ENCODE data around the gene ARHGAP22. TPM values are rescaled to one million over a fixed set of nuclear protein-coding genes. Genes with fewer than 3 reads are reported as not detected.
A peak's percentile ranks its signal among the peaks of the same experiment; 100 is the strongest.

The ARHGAP22 gene
- total RNA-seq, 2 experiments from 2014 or later, result not detected

DNA sequence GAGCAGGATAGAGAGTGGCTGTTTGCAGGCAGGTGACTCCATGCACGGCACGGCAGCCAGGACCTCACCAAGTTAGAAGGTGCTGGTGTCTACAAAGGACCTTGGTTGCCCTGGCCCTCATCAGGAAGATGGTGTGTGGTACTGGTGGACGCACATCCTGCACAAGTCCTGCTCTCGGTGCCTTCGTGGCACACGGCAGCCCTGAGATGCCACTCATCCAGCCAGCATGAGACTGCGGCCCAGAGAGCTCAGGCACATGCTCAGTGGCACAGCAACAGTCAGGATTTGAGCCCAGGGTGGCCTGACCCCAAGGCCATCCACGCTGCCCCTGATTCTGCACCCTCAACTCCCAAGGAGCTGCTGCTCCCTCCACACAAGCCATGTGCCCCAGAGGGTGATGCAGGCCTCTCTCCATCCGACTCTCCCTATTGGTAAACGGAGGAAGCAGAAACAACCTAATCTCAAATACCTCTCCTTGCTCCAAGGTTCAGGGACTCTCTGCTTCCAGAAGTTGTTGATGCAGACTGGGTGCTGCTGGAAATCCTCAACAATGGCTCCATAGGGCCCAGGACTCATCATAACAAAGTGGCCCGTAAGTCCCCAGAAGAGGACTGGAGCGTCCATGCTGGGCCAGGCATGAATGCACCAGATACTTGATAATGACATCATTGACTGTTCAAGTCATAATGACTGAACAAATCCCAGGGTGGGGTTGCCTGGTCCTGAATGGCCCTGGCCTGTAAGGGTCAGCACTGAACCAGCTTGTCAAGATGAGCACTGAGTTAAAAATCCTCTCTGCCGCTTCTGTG lies 93.6 kb downstream of the ARHGAP22 start:
- H3K4me1 Mint-ChIP-seq (ENCODE audit: low read depth), result no peaks in the 10 kb centered on the region
- DNase-seq (no peak), ATAC-seq (ENCODE audit: poor library complexity) (no peak)
- H3K27me3 Mint-ChIP-seq, result no peaks in the 10 kb centered on the region
- CTCF ChIA-PET, result no interaction called here
- Histone ChIP-seq H3K27ac (ENCODE audit: low read depth in 1 of 2, low read length in 2 of 2) (no peak overlapping the region), H3K27me3 (ENCODE audit: control insufficient read depth in 1 of 2, insufficient read depth in 2 of 2, low read length in 2 of 2) (no peaks in the 10 kb centered on the region), H3K4me3 (ENCODE audit: low read length) (no peak overlapping the region), H3K4me1 (ENCODE audit: insufficient read depth, low read length) (no peaks in the 10 kb centered on the region), H3K9me3 (ENCODE audit: control insufficient read depth in 1 of 2, insufficient read depth in 1 of 2, low read length in 2 of 2) (peaks cover 0 to 14% of the 10 kb centered on the region in 2 experiments), H3K36me3 (ENCODE audit: insufficient read depth, low read length) (no peaks in the 10 kb centered on the region)
- POLR2A ChIA-PET, result no interaction called here
- intact Hi-C loops (cut with DNase I, micrococcal nuclease), result no loop called here
- H3K9me3 Mint-ChIP-seq, result peaks cover 4% of the 10 kb centered on the region
- no peak overlapping the region for H3K27ac Mint-ChIP-seq
- H3K36me3 Mint-ChIP-seq (ENCODE audit: low read depth), result no peaks in the 10 kb centered on the region
- TF ChIP-seq CTCF (IDR thresholded peaks at IDR 0.05), result no peak
- H3K4me3 Mint-ChIP-seq, result no peak overlapping the region

- DNase-seq (peak in 1 of 14 experiments; percentile 17), ATAC-seq (ENCODE audit: poor library complexity) (no peak)
- no peaks in the 10 kb centered on the region for H3K36me3 ChIP-seq (ENCODE audit: insufficient read depth, low read length)
- POLR2A ChIA-PET, result no interaction called here
- Mint-ChIP-seq H3K4me1 (ENCODE audit: low read depth) (no peaks in the 10 kb centered on the region), H3K4me3 (no peak overlapping the region), H3K36me3 (ENCODE audit: low read depth) (no peaks in the 10 kb centered on the region), H3K27ac (no peak overlapping the region), H3K9me3 (peaks cover 2% of the 10 kb centered on the region), H3K27me3 (no peaks in the 10 kb centered on the region)
- CTCF ChIA-PET, result no interaction called here
- intact Hi-C loops (cut with DNase I, micrococcal nuclease), result loop anchor here in 1 of 2 experiments (5.0 kb wide), 1 partner anchor 148 kb away; no protein-coding TSS in a partner anchor
- H3K27ac ChIP-seq (ENCODE audit: low read depth in 1 of 2, low read length in 2 of 2), result no peak overlapping the region
- no peak overlapping the region for H3K4me3 ChIP-seq (ENCODE audit: low read length)
- no peak for TF ChIP-seq CTCF (IDR thresholded peaks at IDR 0.05)
- peaks cover 4% of the 10 kb centered on the region for H3K4me1 ChIP-seq (ENCODE audit: insufficient read depth, low read length)
- H3K9me3 ChIP-seq (ENCODE audit: control insufficient read depth in 1 of 2, insufficient read depth in 1 of 2, low read length in 2 of 2), result peaks cover 0 to 7% of the 10 kb centered on the region in 2 experiments
- H3K27me3 ChIP-seq (ENCODE audit: control insufficient read depth in 1 of 2, insufficient read depth in 2 of 2, low read length in 2 of 2), result no peaks in the 10 kb centered on the region
These were observed 94.7 kb downstream of the ARHGAP22 start for GRCh38 chr10:48509974-48510692.

DNA sequence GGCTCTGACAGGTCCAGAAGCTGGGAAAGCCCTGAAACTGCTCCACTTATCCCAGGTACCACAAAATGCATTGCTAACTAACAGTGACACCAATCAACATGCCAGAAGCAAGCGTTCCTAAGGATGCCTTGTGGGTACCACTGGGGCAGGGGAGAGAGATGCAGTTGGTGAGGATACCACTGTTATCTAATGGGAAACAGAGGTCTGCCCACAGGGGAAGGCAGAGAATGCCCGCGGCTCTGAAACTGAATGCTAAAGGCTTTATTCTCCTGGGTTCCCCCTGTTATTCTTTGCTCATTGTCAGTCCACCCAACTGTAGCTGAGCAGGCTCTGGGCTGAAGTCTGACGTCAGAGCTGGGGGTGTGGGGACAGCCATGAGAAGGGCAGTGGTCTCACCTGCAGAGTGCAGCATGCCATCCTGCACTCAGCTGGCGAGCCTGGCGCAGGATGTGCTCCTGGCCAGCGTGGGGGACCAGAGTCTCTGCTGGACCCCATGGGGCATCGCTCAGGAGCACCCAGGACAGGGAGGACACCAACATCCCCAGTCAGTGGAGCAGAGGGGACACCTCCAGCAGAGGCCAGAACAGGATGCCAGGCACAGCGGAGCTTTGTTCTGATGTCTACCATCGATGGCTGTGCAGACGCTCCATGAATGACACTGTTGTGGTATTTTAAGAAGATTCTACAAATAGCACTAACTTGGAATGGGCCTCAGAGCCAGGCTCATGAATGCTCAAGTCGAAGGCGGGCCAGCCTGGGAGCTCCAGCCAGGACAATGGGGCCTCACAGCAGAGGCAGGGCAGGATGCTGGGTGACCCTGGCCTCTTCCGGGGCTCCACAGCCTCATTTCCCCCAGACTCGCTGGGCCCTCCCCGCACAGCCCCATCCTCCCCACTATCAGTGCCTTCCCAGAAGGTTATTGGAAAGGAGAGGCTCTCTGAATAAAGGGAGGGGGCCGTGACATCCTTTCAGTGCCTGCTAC lies 95.8 kb downstream of the ARHGAP22 start:
- Histone ChIP-seq H3K4me3 (ENCODE audit: low read length) (no peak overlapping the region), H3K4me1 (ENCODE audit: insufficient read depth, low read length) (peaks cover 4% of the 10 kb centered on the region), H3K36me3 (ENCODE audit: insufficient read depth, low read length) (no peaks in the 10 kb centered on the region), H3K27ac (ENCODE audit: low read depth in 1 of 2, low read length in 2 of 2) (no peak overlapping the region), H3K9me3 (ENCODE audit: control insufficient read depth in 1 of 2, insufficient read depth in 1 of 2, low read length in 2 of 2) (peaks cover 0 to 2% of the 10 kb centered on the region in 2 experiments), H3K27me3 (ENCODE audit: control insufficient read depth in 1 of 2, insufficient read depth in 2 of 2, low read length in 2 of 2) (no peaks in the 10 kb centered on the region)
- H3K9me3 Mint-ChIP-seq, result peaks cover 2% of the 10 kb centered on the region
- H3K4me1 Mint-ChIP-seq (ENCODE audit: low read depth), result no peaks in the 10 kb centered on the region
- no peak for TF ChIP-seq CTCF (IDR thresholded peaks at IDR 0.05)
- CTCF ChIA-PET, result no interaction called here
- intact Hi-C loops (cut with DNase I, micrococcal nuclease), result loop anchor here in 1 of 2 experiments (5.0 kb wide), 1 partner anchor 147 kb away; no protein-coding TSS in a partner anchor
- H3K36me3 Mint-ChIP-seq (ENCODE audit: low read depth), result no peaks in the 10 kb centered on the region
- no peak overlapping the region for H3K27ac Mint-ChIP-seq
- ATAC-seq (ENCODE audit: poor library complexity) (no peak), DNase-seq (no peak)
- no peak overlapping the region for H3K4me3 Mint-ChIP-seq
- POLR2A ChIA-PET, result no interaction called here
- no peaks in the 10 kb centered on the region for H3K27me3 Mint-ChIP-seq
